HG02852 (cell line): ENCODE results near the gene NUCB1.
"Not testable (repeated sequence)": the region's sequence is repeated elsewhere in the genome, so short reads cannot be mapped to it uniquely, and the experiment has no call there.

ENCODE experiments used
- ATAC-seq: cut with Tn5 transposase; IDR thresholded peaks from one replicate; pipeline ENCODE4 v1.9.1; 2021; ENCODE audit warnings: mild to moderate bottlenecking, moderate library complexity; ENCODE audit not compliant: unreplicated experiment

The NUCB1 gene

GRCh38 chr19:48874303-48875135 is 25.6 kb upstream of the NUCB1 start:
- peak; percentile 1 for ATAC-seq

DNA sequence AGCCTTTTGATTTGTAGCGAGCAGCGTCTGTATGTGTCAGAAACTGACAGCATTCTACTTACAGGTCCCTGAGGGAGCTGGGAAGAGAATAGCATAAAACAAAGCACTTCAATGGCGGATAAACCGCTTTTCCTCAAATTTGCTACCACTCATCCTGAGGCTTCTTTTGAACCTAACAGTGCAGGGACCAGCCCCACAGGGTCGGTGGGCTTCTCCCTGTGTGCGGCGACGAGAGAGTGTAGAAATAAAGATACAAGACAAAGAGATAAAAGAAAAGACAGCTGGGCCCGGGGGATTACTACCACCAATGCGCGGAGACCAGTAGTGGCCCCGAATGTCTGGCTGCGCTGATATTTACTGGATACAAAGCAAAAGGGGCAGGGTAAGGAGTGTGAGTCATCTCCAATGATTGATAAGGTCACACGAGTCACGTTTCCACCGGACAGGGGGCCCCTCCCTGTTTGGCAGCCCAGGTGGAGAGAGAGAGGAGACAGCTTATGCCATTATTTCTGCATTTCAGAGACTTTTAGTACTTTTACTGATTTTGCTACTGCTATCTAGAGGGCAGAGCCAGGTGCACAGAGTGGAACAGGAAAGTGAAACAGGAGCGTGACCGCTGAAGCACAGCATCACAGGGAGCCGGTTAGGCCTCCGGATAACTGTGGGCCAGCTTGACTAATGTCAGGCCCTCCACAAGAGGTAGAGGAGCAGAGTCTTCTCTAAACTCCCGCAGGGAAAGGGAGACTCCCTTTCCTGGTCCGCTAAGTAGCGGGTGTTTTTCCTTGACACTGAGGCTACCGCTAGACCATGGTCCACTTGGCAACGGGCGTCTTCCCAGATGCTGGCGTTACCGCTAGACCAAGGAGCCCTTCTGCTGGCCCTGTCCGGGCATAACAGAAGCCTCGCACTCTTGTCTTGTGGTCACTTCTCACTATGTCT is 23.8 kb upstream of the NUCB1 start:
- ATAC-seq = not testable (repeated sequence)

DNA sequence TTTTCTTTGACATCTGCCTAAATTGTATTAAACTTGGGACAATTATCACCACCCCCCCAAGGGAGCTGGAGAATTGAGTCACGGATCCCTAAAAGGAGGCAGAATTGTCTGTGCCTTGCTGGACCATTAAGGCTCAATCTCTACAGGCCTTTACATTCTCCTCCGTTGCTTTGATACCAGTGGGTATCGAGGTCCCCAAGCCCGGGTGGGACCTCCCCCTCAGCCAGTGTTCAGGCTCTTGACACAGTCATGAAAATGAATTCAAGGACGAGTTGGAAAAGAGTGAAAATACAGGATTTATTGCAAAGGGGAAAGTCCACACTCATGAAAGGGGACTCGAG is 22.3 kb upstream of the NUCB1 start:
- ATAC-seq = no peak

DNA sequence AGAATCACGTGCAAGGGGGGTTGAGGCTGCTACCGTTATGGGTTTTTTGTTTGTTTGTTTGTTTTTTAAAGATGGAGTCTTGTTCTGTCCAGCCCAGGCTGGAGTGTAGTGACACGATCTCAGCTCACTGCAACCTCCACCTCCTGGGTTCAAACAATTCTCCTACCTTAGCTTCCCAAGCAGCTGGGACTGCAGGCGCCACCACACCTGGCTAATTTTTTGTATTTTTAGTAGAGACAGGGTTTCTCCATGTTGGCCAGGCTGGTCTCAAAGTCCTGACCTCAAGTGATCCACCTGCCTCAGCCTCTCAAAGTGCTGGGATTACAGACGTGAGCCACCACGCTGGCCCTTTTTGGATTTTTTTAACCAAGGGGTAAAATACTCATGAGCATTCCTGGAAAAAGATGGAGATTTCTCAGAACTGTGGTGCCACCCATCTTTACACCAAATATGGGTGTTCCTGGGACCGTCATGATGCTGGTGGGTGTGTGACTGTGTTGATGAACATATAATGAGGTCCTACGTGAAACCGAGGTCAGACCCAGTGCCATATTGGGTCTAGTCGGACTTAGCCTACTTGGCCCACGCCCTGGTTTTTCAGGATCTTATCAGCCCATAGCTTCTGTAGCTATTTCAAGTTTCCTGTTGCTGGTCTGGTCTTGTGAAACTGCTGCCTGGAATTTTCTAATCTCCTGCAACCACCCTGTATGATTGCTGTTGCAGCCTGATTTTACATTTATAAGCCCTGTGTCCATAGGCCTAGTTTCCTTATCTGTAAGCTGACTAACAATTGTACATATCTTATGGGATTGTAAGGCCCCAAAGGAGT is 21.7 kb upstream of the NUCB1 start:
- ATAC-seq = no peak

- no peak for ATAC-seq
These were observed 21.0 kb upstream of the NUCB1 start for GRCh38 chr19:48879025-48879637.

DNA sequence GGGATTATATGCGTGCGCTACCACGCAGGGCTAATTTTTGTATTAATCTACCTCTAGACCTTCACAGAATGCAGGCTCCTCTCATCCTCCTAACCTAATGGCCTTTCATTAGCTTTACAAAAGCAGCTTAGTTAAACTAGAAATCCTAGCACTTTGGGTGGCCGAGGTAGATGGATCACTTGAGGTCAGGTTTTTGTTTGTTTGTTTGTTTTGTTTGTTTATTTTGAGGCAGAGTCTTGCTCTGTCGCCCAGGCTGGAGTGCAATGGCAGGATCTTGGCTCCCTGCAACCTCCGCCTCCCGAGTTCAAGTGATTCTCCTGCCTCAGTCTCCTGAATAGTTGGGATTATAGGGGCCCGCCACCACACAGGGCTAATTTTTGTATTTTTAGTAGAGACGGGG is 20.4 kb upstream of the NUCB1 start:
- ATAC-seq = not testable (repeated sequence)

- no peak for ATAC-seq
These were observed 18.1 kb upstream of the NUCB1 start for GRCh38 chr19:48881741-48882657.

GRCh38 chr19:48883726-48884125 is 16.4 kb upstream of the NUCB1 start:
- no peak for ATAC-seq

DNA sequence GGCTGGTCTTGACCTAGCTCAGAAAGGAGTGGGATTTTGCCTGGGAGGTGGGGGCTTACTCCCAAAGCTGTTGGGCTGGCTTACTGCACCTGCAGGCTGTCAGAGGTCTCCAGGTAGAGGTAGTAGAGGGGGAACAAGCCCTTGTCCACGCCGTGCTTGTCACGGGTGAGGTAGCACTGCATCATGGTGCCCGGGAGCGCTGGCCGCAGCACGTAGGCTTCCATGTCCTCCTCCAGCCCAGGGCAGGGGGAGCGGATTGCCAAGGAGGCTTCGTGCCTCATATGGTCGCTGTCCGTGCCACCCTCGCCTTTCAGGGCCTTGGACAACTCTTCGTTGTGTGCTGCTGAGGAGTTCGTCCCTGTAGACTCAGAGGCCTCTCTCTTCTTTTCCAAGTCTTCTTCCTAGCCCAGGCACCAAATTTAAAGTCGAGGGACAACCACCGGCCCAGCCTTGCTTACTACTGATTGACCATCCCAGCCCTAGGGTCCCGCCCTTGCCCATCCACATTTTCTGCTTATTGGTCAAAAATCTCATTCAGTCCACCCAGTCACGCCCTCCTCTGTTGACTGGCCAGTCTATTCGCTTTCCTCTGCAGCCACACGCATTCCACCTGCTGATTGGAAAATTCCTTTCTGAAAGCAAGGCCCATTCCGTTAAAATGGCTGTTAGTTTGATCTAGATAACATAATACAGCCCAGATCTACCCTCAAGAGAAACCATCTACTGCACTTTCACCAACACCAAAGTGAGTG is 12.1 kb upstream of the NUCB1 start:
- ATAC-seq = no peak

GRCh38 chr19:48889496-48889895 is 10.6 kb upstream of the NUCB1 start:
- ATAC-seq = not testable (repeated sequence)

DNA sequence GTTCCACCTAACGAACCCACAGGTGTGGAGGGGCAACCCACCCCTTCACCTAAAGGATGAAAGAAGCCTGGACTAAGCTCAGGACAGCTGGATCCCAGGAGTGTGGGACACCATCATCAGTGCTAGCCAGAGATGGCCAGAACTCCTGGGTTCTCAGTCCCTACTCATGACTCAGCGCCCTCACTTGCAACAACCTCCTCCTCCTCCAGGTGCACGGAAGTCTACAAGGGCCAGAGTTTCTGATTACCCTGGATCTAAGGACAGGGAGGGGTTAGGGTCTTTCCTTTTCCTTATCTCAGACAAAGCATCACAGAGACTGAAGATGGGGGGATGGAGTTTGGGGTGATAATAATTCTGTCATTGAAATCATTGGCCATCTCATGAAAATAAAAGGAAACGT is 9.6 kb upstream of the NUCB1 start:
- ATAC-seq = no peak

GRCh38 chr19:48895226-48895625 is 4.9 kb upstream of the NUCB1 start:
- ATAC-seq = no peak

GRCh38 chr19:48896191-48896720 is 3.9 kb upstream of the NUCB1 start:
- no peak for ATAC-seq

- ATAC-seq = no peak
These were observed 2.9 kb upstream of the NUCB1 start for GRCh38 chr19:48897181-48897580.

DNA sequence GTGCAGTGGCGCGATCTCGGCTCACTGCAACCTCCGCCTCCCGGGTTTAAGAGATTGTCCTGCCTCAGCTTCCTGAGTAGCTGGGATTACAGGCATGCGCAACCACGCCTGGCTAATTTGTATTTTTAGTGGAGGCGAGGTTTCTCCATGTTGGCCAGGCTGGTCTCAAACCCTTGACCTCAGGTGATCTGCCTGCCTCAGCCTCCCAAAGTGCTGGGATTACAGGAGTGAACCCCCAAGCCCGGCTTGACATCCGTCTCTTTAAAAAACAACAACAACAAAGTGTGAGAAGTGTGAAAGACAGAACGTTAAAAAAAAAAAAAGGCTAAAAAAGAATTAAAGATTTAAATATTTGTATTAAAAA is 744 bp upstream of the NUCB1 start:
- not testable (repeated sequence) for ATAC-seq

- peak; percentile 13 for ATAC-seq
These were observed 630 bp downstream of the NUCB1 start for GRCh38 chr19:48900477-48901406.

GRCh38 chr19:48902291-48902690 is 2.2 kb downstream of the NUCB1 start:
- ATAC-seq = not testable (repeated sequence)

GRCh38 chr19:48903788-48904187 is 3.7 kb downstream of the NUCB1 start:
- ATAC-seq = not testable (repeated sequence)
